ENCODE measurements around the gene GPR39.

GPR39 gene

GRCh38 chr2:132446444-132446843 is 29.8 kb downstream of the GPR39 start:
- in situ Hi-C loops (cut with MboI; ENCODE audit: low pct_unique_long_range_greater_than_20kb, low sequenced_read_pairs, unreplicated experiment) = no loop called here
- TF ChIP-seq CTCF (IDR thresholded peaks at IDR 0.05; ENCODE audit: extremely low read depth, insufficient read depth, missing control alignments) = no peak
- no peak for DNase-seq (ENCODE audit: low spot score)

GRCh38 chr2:132448331-132448730 is 31.7 kb downstream of the GPR39 start:
- TF ChIP-seq CTCF (IDR thresholded peaks at IDR 0.05; ENCODE audit: extremely low read depth, insufficient read depth, missing control alignments) = no peak
- in situ Hi-C loops (cut with MboI; ENCODE audit: low pct_unique_long_range_greater_than_20kb, low sequenced_read_pairs, unreplicated experiment) = no loop called here
- no peak for DNase-seq (ENCODE audit: low spot score)

- DNase-seq (ENCODE audit: low spot score) = no peak
- peak; percentile 7 for TF ChIP-seq CTCF (IDR thresholded peaks at IDR 0.05; ENCODE audit: extremely low read depth, insufficient read depth, missing control alignments)
- in situ Hi-C loops (cut with MboI; ENCODE audit: low pct_unique_long_range_greater_than_20kb, low sequenced_read_pairs, unreplicated experiment) = no loop called here
Measured at GRCh38 chr2:132448771-132449170, 32.2 kb downstream of the GPR39 start.

- in situ Hi-C loops (cut with MboI; ENCODE audit: low pct_unique_long_range_greater_than_20kb, low sequenced_read_pairs, unreplicated experiment) = no loop called here
- no peak for DNase-seq (ENCODE audit: low spot score)
- TF ChIP-seq CTCF (IDR thresholded peaks at IDR 0.05; ENCODE audit: extremely low read depth, insufficient read depth, missing control alignments) = no peak
Measured at GRCh38 chr2:132449868-132450267, 33.3 kb downstream of the GPR39 start.

GRCh38 chr2:132460781-132461180 is 44.2 kb downstream of the GPR39 start:
- TF ChIP-seq CTCF (IDR thresholded peaks at IDR 0.05; ENCODE audit: extremely low read depth, insufficient read depth, missing control alignments) = no peak
- no peak for DNase-seq (ENCODE audit: low spot score)
- in situ Hi-C loops (cut with MboI; ENCODE audit: low pct_unique_long_range_greater_than_20kb, low sequenced_read_pairs, unreplicated experiment) = no loop called here

- in situ Hi-C loops (cut with MboI; ENCODE audit: low pct_unique_long_range_greater_than_20kb, low sequenced_read_pairs, unreplicated experiment) = no loop called here
- TF ChIP-seq CTCF (IDR thresholded peaks at IDR 0.05; ENCODE audit: extremely low read depth, insufficient read depth, missing control alignments) = no peak
Measured at GRCh38 chr2:132462236-132462635, 45.6 kb downstream of the GPR39 start.

GRCh38 chr2:132463719-132464118 is 47.1 kb downstream of the GPR39 start:
- no peak for DNase-seq (ENCODE audit: low spot score)
- in situ Hi-C loops (cut with MboI; ENCODE audit: low pct_unique_long_range_greater_than_20kb, low sequenced_read_pairs, unreplicated experiment) = no loop called here
- TF ChIP-seq CTCF (IDR thresholded peaks at IDR 0.05; ENCODE audit: extremely low read depth, insufficient read depth, missing control alignments) = no peak

More at GRCh38 chr2:132462236-132462635, 45.6 kb downstream of the GPR39 start:
- no peak for DNase-seq (ENCODE audit: low spot score)

Measured in GM13977 (cell line).